ENCODE results near the gene DSCAM. TPM values are rescaled to one million over a fixed set of nuclear protein-coding genes. Genes with fewer than 3 reads are reported as not detected.

The DSCAM gene
- total RNA-seq, 2 donors from 2014 or later, result 18.5 to 25.5 TPM

GRCh38 chr21:40173816-40174215, 673.1 kb downstream of the DSCAM start:
- H3K27ac Mint-ChIP-seq, result no peak overlapping the region
- H3K9me3 Mint-ChIP-seq, result no peaks in the 10 kb centered on the region
- no peak overlapping the region for H3K4me3 ChIP-seq (ENCODE audit: low read length)
- H3K4me3 Mint-ChIP-seq, result no peak overlapping the region
- H3K27me3 ChIP-seq (ENCODE audit: control insufficient read depth, insufficient read depth, low read length, poor library complexity, severe bottlenecking), result no peaks in the 10 kb centered on the region
- peaks cover 92% of the 10 kb centered on the region for H3K36me3 ChIP-seq (ENCODE audit: control insufficient read depth, insufficient read depth, low read length)
- H3K36me3 Mint-ChIP-seq (ENCODE audit: low read depth), result peaks cover 64% of the 10 kb centered on the region
- H3K4me1 ChIP-seq (ENCODE audit: control insufficient read depth, insufficient read depth, low read length), result no peaks in the 10 kb centered on the region
- WGBS, 2 experiments (ENCODE audit: insufficient coverage in 1 of 2, insufficient read length in 1 of 2), result 84% methylated on average over 6 of the region's 6 CpGs; no CpG with 5 or more reads in 1 of the 2 experiments
- H3K27me3 Mint-ChIP-seq (ENCODE audit: insufficient read depth), result no peaks in the 10 kb centered on the region
- TF ChIP-seq, protein P1, sequence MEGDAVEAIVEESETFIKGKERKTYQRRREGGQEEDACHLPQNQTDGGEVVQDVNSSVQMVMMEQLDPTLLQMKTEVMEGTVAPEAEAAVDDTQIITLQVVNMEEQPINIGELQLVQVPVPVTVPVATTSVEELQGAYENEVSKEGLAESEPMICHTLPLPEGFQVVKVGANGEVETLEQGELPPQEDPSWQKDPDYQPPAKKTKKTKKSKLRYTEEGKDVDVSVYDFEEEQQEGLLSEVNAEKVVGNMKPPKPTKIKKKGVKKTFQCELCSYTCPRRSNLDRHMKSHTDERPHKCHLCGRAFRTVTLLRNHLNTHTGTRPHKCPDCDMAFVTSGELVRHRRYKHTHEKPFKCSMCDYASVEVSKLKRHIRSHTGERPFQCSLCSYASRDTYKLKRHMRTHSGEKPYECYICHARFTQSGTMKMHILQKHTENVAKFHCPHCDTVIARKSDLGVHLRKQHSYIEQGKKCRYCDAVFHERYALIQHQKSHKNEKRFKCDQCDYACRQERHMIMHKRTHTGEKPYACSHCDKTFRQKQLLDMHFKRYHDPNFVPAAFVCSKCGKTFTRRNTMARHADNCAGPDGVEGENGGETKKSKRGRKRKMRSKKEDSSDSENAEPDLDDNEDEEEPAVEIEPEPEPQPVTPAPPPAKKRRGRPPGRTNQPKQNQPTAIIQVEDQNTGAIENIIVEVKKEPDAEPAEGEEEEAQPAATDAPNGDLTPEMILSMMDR (conservative IDR thresholded peaks at IDR 0.05), result peak; percentile 70
- H3K4me1 Mint-ChIP-seq, result no peaks in the 10 kb centered on the region
- DNase-seq, result peak; percentile 77
- no peak overlapping the region for H3K27ac ChIP-seq (ENCODE audit: low read depth, low read length)
- no peaks in the 10 kb centered on the region for H3K9me3 ChIP-seq (ENCODE audit: control insufficient read depth, low read length)
- no peak overlapping the region for H3K9ac ChIP-seq (ENCODE audit: extremely low read depth, low read length, poor library complexity, severe bottlenecking)

GRCh38 chr21:40169971-40170370, 677.0 kb downstream of the DSCAM start:
- 93 to 97% methylated on average over 6 to 11 of the region's 11 CpGs for WGBS, 2 experiments (ENCODE audit: insufficient coverage in 1 of 2, insufficient read length in 1 of 2)
- Histone ChIP-seq H3K4me1 (ENCODE audit: control insufficient read depth, insufficient read depth, low read length) (peaks cover 3% of the 10 kb centered on the region), H3K9ac (ENCODE audit: extremely low read depth, low read length, poor library complexity, severe bottlenecking) (no peak overlapping the region), H3K36me3 (ENCODE audit: control insufficient read depth, insufficient read depth, low read length) (peaks cover 95% of the 10 kb centered on the region), H3K27ac (ENCODE audit: low read depth, low read length) (no peak overlapping the region), H3K9me3 (ENCODE audit: control insufficient read depth, low read length) (no peaks in the 10 kb centered on the region), H3K4me3 (ENCODE audit: low read length) (no peak overlapping the region), H3K27me3 (ENCODE audit: control insufficient read depth, insufficient read depth, low read length, poor library complexity, severe bottlenecking) (no peaks in the 10 kb centered on the region)
- H3K4me3 Mint-ChIP-seq, result no peak overlapping the region
- TF ChIP-seq, protein P1 (conservative IDR thresholded peaks at IDR 0.05), result no peak
- H3K27me3 Mint-ChIP-seq (ENCODE audit: insufficient read depth), result no peaks in the 10 kb centered on the region
- peaks cover 48% of the 10 kb centered on the region for H3K36me3 Mint-ChIP-seq (ENCODE audit: low read depth)
- no peaks in the 10 kb centered on the region for H3K4me1 Mint-ChIP-seq
- no peak for DNase-seq
- H3K9me3 Mint-ChIP-seq, result no peaks in the 10 kb centered on the region
- no peak overlapping the region for H3K27ac Mint-ChIP-seq

- 87 to 89% methylated on average over 4 to 6 of the region's 6 CpGs for WGBS, 2 experiments (ENCODE audit: insufficient coverage in 1 of 2, insufficient read length in 1 of 2)
- Histone ChIP-seq H3K27me3 (ENCODE audit: control insufficient read depth, insufficient read depth, low read length, poor library complexity, severe bottlenecking) (no peaks in the 10 kb centered on the region), H3K9me3 (ENCODE audit: control insufficient read depth, low read length) (no peaks in the 10 kb centered on the region), H3K4me1 (ENCODE audit: control insufficient read depth, insufficient read depth, low read length) (peaks cover 8% of the 10 kb centered on the region), H3K4me3 (ENCODE audit: low read length) (no peak overlapping the region), H3K36me3 (ENCODE audit: control insufficient read depth, insufficient read depth, low read length) (peaks cover 89% of the 10 kb centered on the region), H3K9ac (ENCODE audit: extremely low read depth, low read length, poor library complexity, severe bottlenecking) (no peak overlapping the region), H3K27ac (ENCODE audit: low read depth, low read length) (peak overlapping the region; percentile 99)
- Mint-ChIP-seq H3K4me3 (no peak overlapping the region), H3K4me1 (peaks cover 11% of the 10 kb centered on the region), H3K36me3 (ENCODE audit: low read depth) (peaks cover 45% of the 10 kb centered on the region), H3K27ac (no peak overlapping the region), H3K27me3 (ENCODE audit: insufficient read depth) (no peaks in the 10 kb centered on the region), H3K9me3 (no peaks in the 10 kb centered on the region)
- peak; percentile 66 for DNase-seq
- TF ChIP-seq, protein P1 (conservative IDR thresholded peaks at IDR 0.05), result peak; percentile 69
These were observed 680.6 kb downstream of the DSCAM start for GRCh38 chr21:40166291-40166843.

Data from endodermal cell (in vitro differentiated cells).